ENCODE data around the gene SIRPD.
"Not testable (repeated sequence)": the region's sequence is repeated elsewhere in the genome, so short reads cannot be mapped to it uniquely, and the experiment has no call there.

SIRPD gene

DNA sequence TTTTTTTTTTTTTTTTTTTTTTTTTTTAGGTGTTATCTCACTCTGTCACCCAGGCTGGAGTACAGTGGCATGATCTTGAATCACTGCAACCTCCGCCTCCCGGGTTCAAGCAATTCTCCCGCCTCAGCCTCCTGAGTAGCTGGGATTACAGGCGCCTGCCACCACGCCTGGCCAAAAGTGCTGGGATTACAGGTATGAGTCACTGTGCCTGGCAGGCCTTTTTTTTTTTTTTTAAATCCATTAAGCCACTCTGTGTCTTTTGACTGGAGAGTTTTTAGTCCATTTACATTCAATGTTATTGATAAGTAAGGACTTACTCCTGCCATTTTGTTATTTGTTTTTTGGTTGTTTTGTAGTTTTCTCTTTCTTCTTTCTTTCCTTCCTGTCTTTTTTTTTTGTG is 60.1 kb downstream of the SIRPD start:
- DNase-seq = not testable (repeated sequence)

DNA sequence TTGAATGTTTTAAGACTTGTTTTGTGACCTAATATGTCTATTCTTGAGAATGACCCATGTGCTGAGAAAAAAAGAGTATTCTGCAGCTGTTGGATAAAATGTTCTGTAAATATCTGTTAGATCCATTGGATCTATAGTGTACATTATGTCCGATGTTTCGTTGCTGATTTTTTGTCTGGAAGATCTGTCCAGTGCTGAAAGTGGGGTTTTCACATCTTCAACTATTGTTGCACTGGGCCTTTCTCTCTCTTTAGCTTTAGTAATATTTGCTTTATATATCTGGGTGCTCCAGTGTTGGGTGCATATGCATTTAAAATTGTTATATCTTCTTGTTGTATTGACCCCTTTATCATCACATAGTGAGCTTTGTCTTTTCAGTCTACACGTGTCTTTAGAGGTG is 60.6 kb downstream of the SIRPD start:
- no peak for DNase-seq

DNA sequence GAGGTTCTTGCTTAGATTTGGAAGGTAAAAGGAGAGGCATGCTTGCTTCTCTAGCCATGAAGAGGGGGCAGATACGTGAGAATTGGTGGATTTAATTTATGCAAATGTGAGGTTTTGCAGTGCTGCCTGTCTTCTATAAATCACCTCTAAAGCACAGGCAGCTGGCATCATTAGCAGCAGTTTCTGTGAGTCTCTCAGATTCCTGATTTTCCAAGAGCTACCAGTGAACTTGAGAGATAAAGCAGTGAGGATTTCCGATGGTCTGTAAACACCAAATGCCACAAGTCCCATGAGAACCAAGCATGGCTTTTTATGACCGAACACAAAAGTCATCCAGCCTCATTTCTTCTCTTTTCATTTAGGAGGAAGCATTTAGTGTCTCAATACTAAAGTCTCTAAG is 63.1 kb downstream of the SIRPD start:
- no peak for DNase-seq

DNA sequence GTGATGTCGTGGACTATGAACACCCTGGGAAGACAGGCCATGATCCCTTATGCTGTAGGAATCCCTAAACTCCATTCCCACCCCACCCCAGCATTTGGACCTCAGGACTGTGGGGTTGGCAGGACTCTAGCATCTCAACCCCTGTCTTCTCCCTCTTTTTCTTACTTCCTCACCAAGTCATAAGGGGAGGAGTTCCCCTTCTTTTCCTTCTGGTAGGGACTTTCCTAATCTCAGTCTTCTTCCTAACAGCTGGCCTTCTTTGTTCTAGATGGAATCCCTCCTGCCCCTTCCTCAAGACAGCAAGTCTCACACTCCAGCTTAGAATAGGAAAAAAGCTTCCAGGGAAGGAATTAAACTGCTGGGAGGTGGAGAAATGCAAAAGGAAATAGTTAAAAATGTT is 64.0 kb downstream of the SIRPD start:
- no peak for DNase-seq

DNA sequence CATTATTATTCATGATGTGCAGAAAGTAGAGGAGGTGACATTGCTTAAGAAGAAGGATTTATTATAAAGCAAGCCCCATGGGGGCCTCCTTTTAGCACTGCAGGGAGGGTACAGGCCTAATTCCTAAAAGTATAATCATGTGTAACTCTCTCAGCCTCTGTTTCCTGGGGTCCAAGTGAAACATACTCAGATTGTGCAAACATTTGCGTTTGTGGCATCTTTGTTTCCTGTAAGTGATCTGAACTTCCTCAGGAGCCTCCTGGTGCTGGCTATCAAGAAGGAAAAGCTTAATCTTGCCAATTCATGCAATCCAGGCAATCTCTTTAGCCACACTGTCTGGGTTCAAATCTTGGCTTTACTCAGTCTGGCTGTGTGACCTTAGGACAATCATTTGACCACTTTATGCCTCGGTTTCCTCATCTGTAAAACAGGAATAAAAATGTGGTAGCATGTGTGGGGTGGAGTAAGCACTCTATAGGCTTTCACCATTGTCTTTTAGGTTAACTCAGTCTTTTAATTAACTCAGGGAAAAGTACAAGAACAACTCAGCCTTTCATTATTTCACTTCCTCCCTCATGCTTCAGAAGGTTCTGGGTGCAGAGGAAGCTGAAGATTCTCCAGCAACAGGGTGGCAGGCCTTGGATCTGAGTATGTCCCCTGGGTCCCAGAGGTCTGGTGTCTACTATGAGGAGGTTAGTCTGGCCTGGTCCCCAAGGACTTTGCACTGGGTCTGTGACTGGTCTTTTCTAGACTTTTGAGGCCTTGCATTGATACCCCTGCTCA is 65.5 kb downstream of the SIRPD start:
- no peak for DNase-seq

DNA sequence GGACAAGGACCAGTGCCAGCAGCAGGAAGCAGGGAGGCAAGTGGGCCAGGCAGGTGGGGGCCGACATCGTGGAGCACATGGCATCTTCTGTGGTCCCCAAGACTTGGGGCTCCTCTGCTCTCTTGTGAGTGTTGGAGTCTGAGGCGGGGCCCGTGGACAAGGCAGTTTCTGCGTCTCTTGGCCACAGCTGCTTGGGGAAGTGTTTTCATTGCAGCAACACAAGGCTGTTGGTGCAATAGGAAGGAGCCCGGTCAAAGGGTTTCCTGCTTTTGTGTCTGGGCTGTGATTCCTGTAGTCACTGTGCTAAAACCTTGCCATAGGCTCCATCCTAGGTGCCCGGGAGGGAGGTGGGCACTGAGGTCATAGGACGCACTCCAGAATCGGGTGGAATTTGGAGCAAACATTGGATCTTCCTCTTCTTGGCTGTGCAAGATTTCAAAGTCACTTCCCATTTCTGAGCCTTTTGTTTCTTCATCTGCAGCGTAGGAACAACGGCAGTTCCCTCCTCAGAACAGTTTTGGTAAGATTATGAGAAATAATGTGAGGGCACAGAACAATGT is 66.1 kb downstream of the SIRPD start, which contains the start of gene SIRPB2:
Gene SIRPB2 (minus strand): TSS at position 140 of the 560 bp plus-strand sequence. CDS start 61 bp downstream, at position 79.
- peak in 10 of 56 donors; percentile 3 to 34 (median 12) for DNase-seq

DNA sequence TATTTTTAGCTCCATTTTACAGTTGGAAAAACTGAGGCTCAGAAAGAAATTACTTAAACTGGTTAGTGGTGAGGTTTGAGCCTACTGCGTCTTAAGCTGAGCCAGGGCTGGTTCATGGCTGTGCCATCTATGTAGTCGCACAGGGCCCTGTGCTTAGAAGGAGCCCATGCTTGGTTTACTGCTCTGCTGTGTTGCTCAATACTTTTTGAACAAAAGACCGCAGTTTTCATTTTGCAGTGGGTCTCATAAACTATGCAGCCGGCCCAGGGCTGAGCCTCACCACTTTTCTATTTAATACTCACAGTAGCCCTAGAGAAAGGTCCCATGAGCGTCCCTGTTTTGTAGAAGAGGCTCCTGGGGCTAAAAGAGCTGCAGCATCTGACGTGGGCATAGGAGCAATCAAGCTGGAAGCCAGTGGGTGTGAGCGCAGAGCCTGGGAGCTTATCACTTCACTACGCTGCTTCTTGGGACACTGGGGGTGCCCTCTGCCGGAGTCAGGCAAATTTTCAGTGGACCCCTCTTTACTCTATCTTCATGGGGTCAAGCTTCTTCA is 66.8 kb downstream of the SIRPD start:
- no peak for DNase-seq

DNA sequence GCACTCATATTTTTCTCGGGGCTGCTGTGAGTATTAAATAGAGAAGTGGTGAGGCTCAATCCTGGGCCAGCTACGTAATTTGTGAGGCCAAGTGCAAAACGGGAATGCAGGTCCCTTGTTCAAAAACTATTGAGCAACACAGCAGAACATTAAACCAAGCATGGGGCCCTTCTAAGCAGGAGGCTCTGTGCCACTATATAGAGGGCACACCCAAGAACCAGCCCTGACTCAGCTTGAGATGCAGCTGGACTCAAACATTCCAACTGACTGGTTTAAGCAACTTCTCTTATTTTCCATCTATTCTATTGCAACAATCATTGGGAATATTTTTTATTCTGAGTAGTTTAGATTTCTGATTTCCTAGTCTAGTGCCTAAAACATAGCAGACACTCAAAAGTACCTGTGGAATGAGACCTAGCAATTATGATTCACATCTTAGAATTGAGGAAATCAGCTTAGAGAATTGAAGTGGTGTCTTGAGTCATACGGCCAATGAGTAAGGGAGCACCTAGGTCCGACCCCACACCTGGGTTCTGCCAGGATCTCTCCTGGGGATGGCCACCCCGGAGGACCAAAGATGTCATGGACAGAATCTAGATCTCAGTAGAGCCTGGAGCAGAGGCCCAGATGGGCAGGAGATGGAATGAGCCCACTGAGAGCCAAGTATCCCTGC is 67.6 kb downstream of the SIRPD start:
- no peak for DNase-seq

DNA sequence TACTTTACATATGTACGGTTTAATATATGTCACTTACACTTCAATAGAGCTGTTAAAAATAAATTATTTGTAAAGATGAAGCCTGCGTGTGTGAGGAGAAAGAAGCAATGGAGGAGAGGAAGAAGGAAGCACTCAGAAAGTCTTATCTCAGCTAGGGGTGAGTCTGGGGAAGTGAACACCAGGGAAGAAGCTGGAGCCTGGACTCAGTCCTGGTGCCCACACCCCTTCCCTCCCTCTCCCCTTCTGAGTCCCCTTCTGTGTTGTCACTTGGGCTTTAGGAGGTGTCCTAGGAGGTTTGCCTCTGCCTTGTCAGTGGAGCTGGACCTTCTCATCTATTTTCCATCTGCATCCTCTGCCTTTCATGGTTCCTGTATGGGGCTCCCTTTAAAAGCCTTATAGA is 68.2 kb downstream of the SIRPD start:
- DNase-seq = no peak

DNA sequence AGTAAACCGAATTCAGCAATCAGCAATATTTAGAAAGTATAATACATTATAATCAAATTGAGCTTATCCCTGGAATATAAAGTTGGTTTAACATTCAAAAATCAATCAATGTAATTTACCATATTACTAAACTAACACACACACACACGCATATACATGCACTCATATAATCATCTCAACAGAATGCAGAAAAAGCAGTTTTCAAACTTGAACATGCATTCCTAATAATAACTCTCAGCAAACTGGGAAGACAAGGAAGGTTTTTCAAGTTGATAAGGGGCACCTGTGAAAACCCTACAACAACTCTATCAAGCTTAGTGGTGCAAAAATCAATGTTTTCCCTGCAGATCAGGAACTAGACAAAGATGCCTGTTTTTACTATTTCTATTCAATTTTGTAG is 70.9 kb downstream of the SIRPD start:
- DNase-seq = no peak

DNA sequence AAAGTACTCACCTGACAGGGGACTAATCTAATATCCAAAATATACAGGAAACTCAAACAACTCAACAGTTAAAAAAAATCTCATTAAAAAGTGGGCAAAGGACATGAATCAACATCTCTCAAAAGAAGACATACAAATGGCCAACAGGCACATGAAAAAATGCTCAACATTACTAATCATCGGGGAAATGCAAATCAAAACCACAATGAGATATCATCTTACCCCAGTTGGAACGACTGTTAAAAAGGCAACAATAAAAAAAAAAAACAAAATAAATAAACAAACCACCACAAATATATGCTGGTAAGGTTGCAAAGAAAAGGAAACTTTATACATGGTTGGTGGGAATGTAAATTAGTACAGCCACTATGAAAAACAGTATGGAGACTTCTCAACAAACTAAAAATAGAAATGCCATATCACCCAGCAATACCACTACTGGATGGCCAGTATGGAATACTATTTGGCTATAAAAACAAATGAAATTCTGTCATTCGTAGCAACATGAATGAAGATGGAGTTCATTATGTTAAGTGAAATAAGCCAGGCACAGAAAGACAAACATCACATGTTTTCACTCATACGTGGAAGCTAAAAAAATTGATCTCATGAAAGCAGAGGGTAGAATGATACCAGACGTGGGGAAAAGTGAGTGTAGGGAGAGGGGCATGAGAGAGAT is 72.9 kb downstream of the SIRPD start:
- DNase-seq = no peak
